ENCODE data around the gene GUK1.

GRCh38 chr1:228095938-228096337 is 44.1 kb upstream of the GUK1 start:
- TF ChIP-seq CTCF (IDR thresholded peaks at IDR 0.05; ENCODE audit: borderline replicate concordance, extremely low read depth, low read length, poor library complexity, severe bottlenecking) (no peak), EZH2 (IDR thresholded peaks at IDR 0.05; ENCODE audit: borderline replicate concordance, low read depth, low read length, severe bottlenecking) (no peak)
